ENCODE data around the gene BTBD9.

Gene BTBD9

DNA sequence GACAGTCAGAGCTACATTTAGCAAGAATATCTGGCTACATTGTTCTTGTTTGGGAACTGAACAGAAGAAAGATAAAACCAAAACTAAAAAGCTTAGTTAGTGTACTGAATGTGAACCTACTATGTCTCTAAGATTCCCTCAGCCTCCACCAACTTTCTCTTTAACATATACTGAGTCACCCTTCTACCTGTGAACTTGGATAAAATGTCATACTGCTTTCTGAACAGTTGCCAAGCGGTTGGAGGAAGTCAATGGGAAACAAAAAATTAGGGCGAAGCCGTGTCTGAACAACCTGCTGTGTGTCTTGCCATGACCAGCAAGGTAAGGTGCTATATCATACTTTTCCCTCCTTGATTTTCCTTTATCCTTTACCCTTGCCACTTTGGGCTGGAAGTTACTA lies 243.5 kb downstream of the BTBD9 start:
- no peak for DNase-seq (ENCODE audit: low read depth, low spot score)
- POLR2A ChIA-PET = no interaction called here
- no peak overlapping the region for H3K4me3 ChIP-seq (ENCODE audit: low read depth, low read length)
- CTCF ChIA-PET = no interaction called here
- TF ChIP-seq, protein P1, sequence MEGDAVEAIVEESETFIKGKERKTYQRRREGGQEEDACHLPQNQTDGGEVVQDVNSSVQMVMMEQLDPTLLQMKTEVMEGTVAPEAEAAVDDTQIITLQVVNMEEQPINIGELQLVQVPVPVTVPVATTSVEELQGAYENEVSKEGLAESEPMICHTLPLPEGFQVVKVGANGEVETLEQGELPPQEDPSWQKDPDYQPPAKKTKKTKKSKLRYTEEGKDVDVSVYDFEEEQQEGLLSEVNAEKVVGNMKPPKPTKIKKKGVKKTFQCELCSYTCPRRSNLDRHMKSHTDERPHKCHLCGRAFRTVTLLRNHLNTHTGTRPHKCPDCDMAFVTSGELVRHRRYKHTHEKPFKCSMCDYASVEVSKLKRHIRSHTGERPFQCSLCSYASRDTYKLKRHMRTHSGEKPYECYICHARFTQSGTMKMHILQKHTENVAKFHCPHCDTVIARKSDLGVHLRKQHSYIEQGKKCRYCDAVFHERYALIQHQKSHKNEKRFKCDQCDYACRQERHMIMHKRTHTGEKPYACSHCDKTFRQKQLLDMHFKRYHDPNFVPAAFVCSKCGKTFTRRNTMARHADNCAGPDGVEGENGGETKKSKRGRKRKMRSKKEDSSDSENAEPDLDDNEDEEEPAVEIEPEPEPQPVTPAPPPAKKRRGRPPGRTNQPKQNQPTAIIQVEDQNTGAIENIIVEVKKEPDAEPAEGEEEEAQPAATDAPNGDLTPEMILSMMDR (IDR thresholded peaks at IDR 0.05; ENCODE audit: insufficient read depth, low read length, missing control alignments) = no peak

DNA sequence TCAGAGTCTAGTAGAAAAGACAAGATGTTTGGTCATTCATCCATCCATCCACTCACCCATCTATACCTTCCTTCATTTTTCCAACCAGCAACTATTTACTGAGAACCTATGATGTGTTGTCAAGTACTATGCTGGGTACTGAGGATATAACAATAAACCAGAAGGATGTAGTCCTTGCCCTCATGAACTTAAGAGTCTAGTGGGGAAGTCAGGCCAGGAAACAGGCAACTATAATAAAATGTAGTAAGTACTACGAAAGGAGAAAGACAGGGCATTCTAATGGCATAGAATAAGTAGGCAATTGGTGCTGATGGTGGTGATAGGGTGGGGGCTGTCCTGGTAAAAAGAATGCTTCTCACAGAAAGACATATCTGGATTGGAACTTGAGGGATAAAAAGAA lies 245.7 kb downstream of the BTBD9 start:
- H3K4me3 ChIP-seq (ENCODE audit: low read depth, low read length) = no peak overlapping the region
- TF ChIP-seq, protein P1 (IDR thresholded peaks at IDR 0.05; ENCODE audit: insufficient read depth, low read length, missing control alignments) = no peak
- ChIA-PET CTCF (no interaction called here), POLR2A (no interaction called here)
- DNase-seq (ENCODE audit: low read depth, low spot score) = no peak

DNA sequence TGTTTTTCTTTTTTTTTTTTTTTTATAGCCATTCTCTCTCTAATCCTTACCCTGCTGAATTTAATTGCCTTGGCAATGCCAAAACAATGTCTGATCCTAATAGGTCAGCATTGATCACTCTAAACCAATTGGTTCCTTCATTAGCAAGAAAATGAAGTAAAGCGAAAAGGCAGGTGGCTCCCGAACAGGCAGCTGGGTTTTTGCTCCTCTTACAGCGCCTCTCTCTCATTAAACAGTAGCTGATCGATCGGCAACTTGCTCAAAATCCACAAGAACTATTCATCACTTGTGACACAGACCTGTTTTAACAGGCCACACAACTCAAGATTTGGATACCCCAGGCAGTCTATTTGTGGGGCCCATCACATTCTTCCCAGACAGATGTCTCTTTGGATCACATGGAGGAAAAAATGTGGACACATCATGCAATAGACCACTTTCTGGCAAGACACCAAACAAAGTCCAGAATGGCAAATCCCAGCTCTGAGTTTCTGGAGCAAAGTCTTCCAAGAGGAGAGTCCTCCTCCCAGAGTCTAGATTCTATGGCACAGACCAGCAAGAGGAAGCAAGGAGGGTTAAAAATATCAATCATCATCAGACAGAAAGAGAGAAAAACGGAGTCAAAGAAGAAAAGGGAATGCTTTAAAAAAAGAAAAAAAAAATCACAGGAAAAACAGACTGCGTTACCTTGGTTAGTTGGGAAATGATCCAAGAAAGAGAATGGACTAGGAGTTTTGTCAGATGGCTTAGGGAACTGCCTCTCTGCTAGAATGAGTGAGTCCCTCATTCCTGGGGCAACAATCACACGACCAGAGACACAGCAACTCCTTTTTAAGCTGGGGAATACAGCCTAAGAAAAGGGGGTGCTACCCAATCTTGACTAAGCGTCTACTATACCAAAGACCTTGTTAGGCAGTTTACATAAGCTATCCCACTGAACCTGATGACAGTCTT lies 247.8 kb downstream of the BTBD9 start:
- H3K4me3 ChIP-seq (ENCODE audit: low read depth, low read length) = no peak overlapping the region
- TF ChIP-seq, protein P1 (IDR thresholded peaks at IDR 0.05; ENCODE audit: insufficient read depth, low read length, missing control alignments) = no peak
- ChIA-PET POLR2A (no interaction called here), CTCF (interaction anchor here (0.6 to 1.2 kb wide), 2 partner anchors 103 to 125 kb away, joined by 3 read pairs; no protein-coding TSS in a partner anchor)
- no peak for DNase-seq (ENCODE audit: low read depth, low spot score)

DNA sequence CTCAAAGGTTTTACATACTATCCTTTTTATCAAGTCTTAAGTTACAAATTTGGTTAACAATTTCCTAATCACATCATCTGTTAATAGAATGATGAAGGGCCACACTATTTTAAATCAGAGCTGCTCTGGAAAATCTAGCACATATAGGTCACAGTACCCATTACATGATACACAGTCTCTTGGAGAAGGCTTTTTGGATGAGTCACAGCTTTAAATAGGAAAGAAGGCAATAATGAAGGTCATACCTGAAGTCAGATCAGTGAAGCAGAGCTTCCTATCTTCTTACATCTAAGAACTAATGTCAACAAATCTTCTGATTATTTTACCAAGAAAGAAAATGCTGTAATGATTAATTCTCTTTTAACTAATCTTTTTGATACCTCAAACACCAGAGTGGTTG lies 248.5 kb downstream of the BTBD9 start:
- no peak for DNase-seq (ENCODE audit: low read depth, low spot score)
- no peak overlapping the region for H3K4me3 ChIP-seq (ENCODE audit: low read depth, low read length)
- ChIA-PET POLR2A (no interaction called here), CTCF (interaction anchor here (0.6 to 1.6 kb wide), 3 partner anchors 9 to 104 kb away, joined by 3 to 4 read pairs (median 3); no protein-coding TSS in a partner anchor)
- TF ChIP-seq, protein P1 (IDR thresholded peaks at IDR 0.05; ENCODE audit: insufficient read depth, low read length, missing control alignments) = no peak

DNA sequence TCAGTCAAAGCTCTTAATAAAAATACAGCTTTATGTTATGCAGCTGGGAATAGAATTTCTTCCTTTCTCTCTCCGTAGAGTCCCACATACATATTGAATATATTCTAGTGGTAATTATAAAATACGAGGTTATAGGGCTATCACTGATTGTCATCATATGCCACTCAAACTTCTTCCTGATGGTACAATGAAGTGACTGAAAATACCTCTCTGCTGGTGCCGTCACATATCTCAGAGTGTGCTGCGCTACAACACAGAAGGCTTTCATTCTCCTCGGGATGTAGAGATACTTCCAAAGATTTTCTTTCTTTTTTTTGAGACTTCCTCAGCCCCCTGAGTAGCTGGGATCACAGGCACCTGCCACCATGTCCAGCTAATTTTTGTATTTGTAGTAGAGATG lies 249.9 kb downstream of the BTBD9 start:
- ChIA-PET CTCF (interaction anchor here (1.6 kb wide), 1 partner anchor 11 kb away, joined by 4 read pairs; no protein-coding TSS in a partner anchor), POLR2A (no interaction called here)
- no peak overlapping the region for H3K4me3 ChIP-seq (ENCODE audit: low read depth, low read length)
- TF ChIP-seq, protein P1 (IDR thresholded peaks at IDR 0.05; ENCODE audit: insufficient read depth, low read length, missing control alignments) = no peak
- no peak for DNase-seq (ENCODE audit: low read depth, low spot score)

DNA sequence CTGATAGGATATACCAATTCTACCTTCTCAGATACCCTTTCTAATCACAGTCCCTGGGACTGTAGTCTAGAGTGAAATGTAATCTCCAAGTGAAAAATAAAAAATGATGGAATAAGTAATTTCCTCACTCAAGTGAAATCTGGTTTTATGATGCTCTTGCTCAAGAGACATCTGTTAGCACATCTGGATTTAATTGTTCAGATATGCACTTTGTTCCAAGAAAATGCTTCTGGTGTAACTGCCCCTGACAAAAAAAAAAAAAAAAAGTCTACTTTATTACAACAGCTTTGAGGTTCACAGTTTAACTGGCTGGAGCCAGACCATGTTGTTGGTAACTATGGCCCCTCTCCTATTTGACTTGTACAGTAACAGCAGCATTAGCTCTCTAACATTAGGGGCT lies 251.8 kb downstream of the BTBD9 start:
- DNase-seq (ENCODE audit: low read depth, low spot score) = no peak
- CTCF ChIA-PET = no interaction called here
- no peak overlapping the region for H3K4me3 ChIP-seq (ENCODE audit: low read depth, low read length)
- TF ChIP-seq, protein P1 (IDR thresholded peaks at IDR 0.05; ENCODE audit: insufficient read depth, low read length, missing control alignments) = no peak
- POLR2A ChIA-PET = interaction anchor here (0.7 kb wide), 1 partner anchor 955 kb away, joined by 3 read pairs; no protein-coding TSS in a partner anchor

Measured in AG04449 (cell line).